ENCODE data around the gene APPBP2. TPM values are rescaled to one million over a fixed set of nuclear protein-coding genes. Genes with fewer than 3 reads are reported as not detected.
A peak's percentile ranks its signal among the peaks of the same experiment; 100 is the strongest.
"Not testable (repeated sequence)": the region's sequence is repeated elsewhere in the genome, so short reads cannot be mapped to it uniquely, and the experiment has no call there.

APPBP2 gene
- total RNA-seq, 3 donors from 2014 or later (not counting 1 experiment from before 2014, with no cell fraction given), result 18.2 to 23.2 (median 23.0) TPM

DNA sequence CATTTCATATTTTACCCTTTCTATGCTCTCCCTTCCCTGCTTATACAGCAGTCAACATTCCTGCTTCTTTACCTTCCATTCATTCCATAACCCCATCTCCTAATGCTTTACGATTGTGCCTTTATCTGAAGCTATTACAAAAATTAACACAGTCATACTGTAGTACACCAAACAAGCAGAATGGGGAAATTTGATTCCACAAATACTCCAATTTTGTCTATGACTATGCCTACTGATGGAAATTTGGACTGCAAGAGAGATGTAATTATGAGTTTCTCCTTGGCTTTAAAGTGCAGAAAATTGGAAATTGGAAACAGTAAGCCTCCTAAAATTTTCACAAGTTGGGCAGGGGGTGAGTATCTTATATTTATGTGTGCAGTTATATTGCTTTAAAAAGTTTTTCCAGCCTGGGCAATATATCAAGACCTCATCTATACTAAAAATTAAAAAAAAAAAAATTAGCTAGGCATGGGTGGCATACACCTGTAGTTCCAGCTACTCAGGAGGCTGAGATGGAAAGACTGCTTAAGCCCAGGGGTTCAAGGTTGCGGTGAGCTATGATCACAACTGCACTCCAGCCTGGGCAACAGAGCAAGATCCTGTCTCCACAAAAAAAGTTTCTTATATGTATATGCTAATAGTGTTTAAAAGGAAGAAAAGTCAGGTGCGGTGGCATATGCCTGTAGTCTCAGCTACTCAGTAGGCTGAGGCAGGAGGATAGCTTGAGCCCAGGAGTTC lies 3.0 kb downstream of the APPBP2 start:
- Mint-ChIP-seq H3K27ac (peak overlapping the region in 1 of 2 donors; percentile 5), H3K4me3 (no peak overlapping the region), H3K27me3 (ENCODE audit: low read depth in 2 of 2) (no peaks in the 10 kb centered on the region), H3K9me3 (no peaks in the 10 kb centered on the region), H3K4me1 (peaks cover 44 to 46% of the 10 kb centered on the region in 2 donors), H3K36me3 (no peaks in the 10 kb centered on the region)
- WGBS (ENCODE audit: insufficient coverage), result 100% methylated on average over 3 of the region's 3 CpGs
- H3K9me3 ChIP-seq (ENCODE audit: control insufficient read depth, insufficient read depth, low read length), result no peaks in the 10 kb centered on the region
- no peak overlapping the region for H3K27ac ChIP-seq (ENCODE audit: low read length)
- intact Hi-C loops (cut with micrococcal nuclease), result no loop called here
- H3K27me3 ChIP-seq (ENCODE audit: control insufficient read depth, insufficient read depth, low read length), result no peaks in the 10 kb centered on the region
- H3K4me1 ChIP-seq (ENCODE audit: control insufficient read depth, insufficient read depth, low read length), result peaks cover 10% of the 10 kb centered on the region
- no peak overlapping the region for H3K4me3 ChIP-seq (ENCODE audit: low read length)
- ATAC-seq, result no peak
- peaks cover 2% of the 10 kb centered on the region for H3K36me3 ChIP-seq (ENCODE audit: control insufficient read depth, insufficient read depth, low read length)
- DNase-seq, result no peak
- TF ChIP-seq, protein P1, sequence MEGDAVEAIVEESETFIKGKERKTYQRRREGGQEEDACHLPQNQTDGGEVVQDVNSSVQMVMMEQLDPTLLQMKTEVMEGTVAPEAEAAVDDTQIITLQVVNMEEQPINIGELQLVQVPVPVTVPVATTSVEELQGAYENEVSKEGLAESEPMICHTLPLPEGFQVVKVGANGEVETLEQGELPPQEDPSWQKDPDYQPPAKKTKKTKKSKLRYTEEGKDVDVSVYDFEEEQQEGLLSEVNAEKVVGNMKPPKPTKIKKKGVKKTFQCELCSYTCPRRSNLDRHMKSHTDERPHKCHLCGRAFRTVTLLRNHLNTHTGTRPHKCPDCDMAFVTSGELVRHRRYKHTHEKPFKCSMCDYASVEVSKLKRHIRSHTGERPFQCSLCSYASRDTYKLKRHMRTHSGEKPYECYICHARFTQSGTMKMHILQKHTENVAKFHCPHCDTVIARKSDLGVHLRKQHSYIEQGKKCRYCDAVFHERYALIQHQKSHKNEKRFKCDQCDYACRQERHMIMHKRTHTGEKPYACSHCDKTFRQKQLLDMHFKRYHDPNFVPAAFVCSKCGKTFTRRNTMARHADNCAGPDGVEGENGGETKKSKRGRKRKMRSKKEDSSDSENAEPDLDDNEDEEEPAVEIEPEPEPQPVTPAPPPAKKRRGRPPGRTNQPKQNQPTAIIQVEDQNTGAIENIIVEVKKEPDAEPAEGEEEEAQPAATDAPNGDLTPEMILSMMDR (IDR thresholded peaks at IDR 0.05), result no peak

DNA sequence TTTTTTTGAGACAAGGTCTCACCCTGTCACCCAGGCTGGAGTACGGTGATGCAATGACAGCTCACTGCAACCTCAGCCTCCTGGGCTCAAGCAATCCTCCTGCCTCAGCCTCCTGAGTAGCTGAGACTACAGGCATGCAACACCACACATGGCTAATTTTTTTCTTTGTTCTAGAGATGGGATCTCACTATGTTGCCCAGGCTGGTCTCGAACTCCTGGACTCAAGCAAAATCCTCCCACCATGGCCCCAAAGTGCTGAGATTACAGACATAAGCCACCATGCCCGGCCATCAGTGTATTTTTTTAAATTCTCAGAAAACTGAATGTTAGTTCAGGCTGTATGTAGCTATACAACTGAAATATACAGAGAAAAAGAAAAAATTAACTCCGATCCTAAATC lies 6.2 kb downstream of the APPBP2 start:
- Mint-ChIP-seq H3K27ac (no peak overlapping the region), H3K27me3 (ENCODE audit: low read depth in 2 of 2) (no peaks in the 10 kb centered on the region), H3K4me3 (no peak overlapping the region), H3K36me3 (no peaks in the 10 kb centered on the region), H3K4me1 (peaks cover 39 to 45% of the 10 kb centered on the region in 2 donors), H3K9me3 (no peaks in the 10 kb centered on the region)
- intact Hi-C loops (cut with micrococcal nuclease), result no loop called here
- Histone ChIP-seq H3K36me3 (ENCODE audit: control insufficient read depth, insufficient read depth, low read length) (peaks cover 5% of the 10 kb centered on the region), H3K9me3 (ENCODE audit: control insufficient read depth, insufficient read depth, low read length) (no peaks in the 10 kb centered on the region), H3K27ac (ENCODE audit: low read length) (no peak overlapping the region), H3K4me3 (ENCODE audit: low read length) (no peak overlapping the region), H3K4me1 (ENCODE audit: control insufficient read depth, insufficient read depth, low read length) (peaks cover 4% of the 10 kb centered on the region), H3K27me3 (ENCODE audit: control insufficient read depth, insufficient read depth, low read length) (no peaks in the 10 kb centered on the region)
- ATAC-seq (no peak), DNase-seq (no peak)
- TF ChIP-seq, protein P1 (IDR thresholded peaks at IDR 0.05), result no peak
- WGBS (ENCODE audit: insufficient coverage), result 94% methylated on average over 2 of the region's 4 CpGs

DNA sequence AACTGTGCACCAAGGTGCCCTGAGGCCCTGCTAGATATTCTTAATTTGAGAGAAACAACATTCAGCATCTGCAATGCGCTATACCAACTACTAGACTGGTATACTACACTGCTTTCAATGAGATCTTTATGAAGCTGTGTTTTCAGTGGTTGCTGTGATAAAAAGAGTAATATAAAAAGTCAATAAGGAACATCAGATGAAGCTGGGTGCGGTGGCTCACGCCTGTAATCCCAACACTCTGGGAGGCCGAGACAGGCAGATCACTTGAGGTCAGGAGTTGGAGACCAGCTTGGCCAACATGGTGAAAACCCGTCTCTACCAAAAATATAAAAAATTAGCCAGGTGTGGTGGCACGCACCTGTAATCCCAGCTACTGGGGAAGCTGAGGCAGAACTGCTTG lies 10.4 kb downstream of the APPBP2 start:
- H3K36me3 Mint-ChIP-seq, result not testable (repeated sequence)

DNA sequence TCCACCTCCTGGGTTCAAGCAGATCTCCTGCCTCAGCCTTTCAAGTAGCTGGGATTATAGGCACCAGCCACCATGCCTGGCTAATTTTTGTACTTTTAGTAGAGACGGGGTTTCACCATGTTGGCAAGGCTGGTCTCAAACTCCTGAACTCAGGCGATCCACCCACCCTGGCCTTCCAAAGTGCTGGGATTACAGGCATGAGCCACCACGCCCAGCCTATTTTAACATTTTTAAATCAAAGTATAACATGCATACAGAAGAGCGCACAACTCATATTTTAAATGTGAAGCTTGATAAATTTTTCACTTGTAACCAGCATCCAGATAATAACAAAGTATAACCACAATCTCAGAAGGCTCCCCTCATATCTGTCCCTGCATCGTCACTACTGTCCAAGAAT lies 10.8 kb downstream of the APPBP2 start:
- H3K4me3 ChIP-seq (ENCODE audit: low read length); H3K9me3 ChIP-seq (ENCODE audit: control insufficient read depth, insufficient read depth, low read length); ATAC-seq; H3K4me1 ChIP-seq (ENCODE audit: control insufficient read depth, insufficient read depth, low read length); H3K27me3 Mint-ChIP-seq (ENCODE audit: low read depth in 2 of 2); H3K9me3 Mint-ChIP-seq; H3K27me3 ChIP-seq (ENCODE audit: control insufficient read depth, insufficient read depth, low read length); H3K4me3 Mint-ChIP-seq; H3K36me3 Mint-ChIP-seq; intact Hi-C loops (cut with micrococcal nuclease); DNase-seq; H3K27ac ChIP-seq (ENCODE audit: low read length): not testable (repeated sequence)
- Mint-ChIP-seq H3K27ac (peak overlapping the region in 1 of 2 donors; percentile 38), H3K4me1 (peaks cover 34 to 38% of the 10 kb centered on the region in 2 donors)
- H3K36me3 ChIP-seq (ENCODE audit: control insufficient read depth, insufficient read depth, low read length), result peaks cover 13% of the 10 kb centered on the region
- WGBS (ENCODE audit: insufficient coverage), result 94% methylated on average over 4 of the region's 5 CpGs

More for the DNA sequence above, 10.4 kb downstream of the APPBP2 start:
- H3K27me3 Mint-ChIP-seq (ENCODE audit: low read depth in 2 of 2); H3K27me3 ChIP-seq (ENCODE audit: control insufficient read depth, insufficient read depth, low read length); ATAC-seq; H3K9me3 ChIP-seq (ENCODE audit: control insufficient read depth, insufficient read depth, low read length); H3K4me1 ChIP-seq (ENCODE audit: control insufficient read depth, insufficient read depth, low read length); DNase-seq; H3K27ac ChIP-seq (ENCODE audit: low read length); H3K4me3 ChIP-seq (ENCODE audit: low read length); H3K9me3 Mint-ChIP-seq; H3K4me3 Mint-ChIP-seq; intact Hi-C loops (cut with micrococcal nuclease): not testable (repeated sequence)
- peaks cover 36 to 37% of the 10 kb centered on the region in 2 donors for H3K4me1 Mint-ChIP-seq
- over 99% methylated on average over 6 of the region's 6 CpGs for WGBS (ENCODE audit: insufficient coverage)
- H3K36me3 ChIP-seq (ENCODE audit: control insufficient read depth, insufficient read depth, low read length), result peaks cover 13% of the 10 kb centered on the region
- H3K27ac Mint-ChIP-seq, result peak overlapping the region in 1 of 2 donors; percentile 38

Data from natural killer cell (primary cell).